Measurements from ENCODE around the gene TRIM52. TPM values are rescaled to one million over a fixed set of nuclear protein-coding genes. Genes with fewer than 3 reads are reported as not detected.

TRIM52 gene
- total RNA-seq, 2 donors from 2014 or later: 5.3 to 5.9 TPM

GRCh38 chr5:181243018-181243563 lies 17.9 kb downstream of the TRIM52 start:
- Mint-ChIP-seq H3K4me1 (peaks cover 28% of the 10 kb centered on the region), H3K9me3 (no peaks in the 10 kb centered on the region), H3K27me3 (ENCODE audit: insufficient read depth) (no peaks in the 10 kb centered on the region), H3K36me3 (ENCODE audit: low read depth) (peaks cover 57% of the 10 kb centered on the region), H3K27ac (peak overlapping the region; percentile 99), H3K4me3 (peak overlapping the region; percentile 100)
- Histone ChIP-seq H3K9ac (ENCODE audit: extremely low read depth, low read length, poor library complexity, severe bottlenecking) (peak overlapping the region; percentile 99), H3K36me3 (ENCODE audit: control insufficient read depth, insufficient read depth, low read length) (peaks cover 45% of the 10 kb centered on the region), H3K27ac (ENCODE audit: low read depth, low read length) (peak overlapping the region; percentile 96), H3K27me3 (ENCODE audit: control insufficient read depth, insufficient read depth, low read length, poor library complexity, severe bottlenecking) (no peaks in the 10 kb centered on the region), H3K4me1 (ENCODE audit: control insufficient read depth, insufficient read depth, low read length) (peaks cover 8% of the 10 kb centered on the region), H3K9me3 (ENCODE audit: control insufficient read depth, low read length) (no peaks in the 10 kb centered on the region), H3K4me3 (ENCODE audit: low read length) (peak overlapping the region; percentile 98)
- DNase-seq: no peak
- no peak for TF ChIP-seq CTCF (conservative IDR thresholded peaks at IDR 0.05)
- WGBS, 2 experiments (ENCODE audit: insufficient coverage in 1 of 2, insufficient read length in 1 of 2): 0% methylated on average over 11 to 25 of the region's 25 CpGs

GRCh38 chr5:181242031-181242451 lies 18.9 kb downstream of the TRIM52 start:
- Histone ChIP-seq H3K4me3 (ENCODE audit: low read length) (peak overlapping the region; percentile 98), H3K9ac (ENCODE audit: extremely low read depth, low read length, poor library complexity, severe bottlenecking) (peak overlapping the region; percentile 99), H3K27me3 (ENCODE audit: control insufficient read depth, insufficient read depth, low read length, poor library complexity, severe bottlenecking) (no peaks in the 10 kb centered on the region), H3K36me3 (ENCODE audit: control insufficient read depth, insufficient read depth, low read length) (peaks cover 56% of the 10 kb centered on the region), H3K4me1 (ENCODE audit: control insufficient read depth, insufficient read depth, low read length) (peaks cover 8% of the 10 kb centered on the region), H3K9me3 (ENCODE audit: control insufficient read depth, low read length) (no peaks in the 10 kb centered on the region), H3K27ac (ENCODE audit: low read depth, low read length) (peak overlapping the region; percentile 13)
- no peak for TF ChIP-seq CTCF (conservative IDR thresholded peaks at IDR 0.05)
- 59 to 63% methylated on average over 5 to 6 of the region's 6 CpGs for WGBS, 2 experiments (ENCODE audit: insufficient coverage in 1 of 2, insufficient read length in 1 of 2)
- peaks cover 65% of the 10 kb centered on the region for H3K36me3 Mint-ChIP-seq (ENCODE audit: low read depth)
- peak overlapping the region; percentile 99 for H3K27ac Mint-ChIP-seq
- no peaks in the 10 kb centered on the region for H3K9me3 Mint-ChIP-seq
- H3K27me3 Mint-ChIP-seq (ENCODE audit: insufficient read depth): no peaks in the 10 kb centered on the region
- peak overlapping the region; percentile 100 for H3K4me3 Mint-ChIP-seq
- no peak for DNase-seq
- peaks cover 24% of the 10 kb centered on the region for H3K4me1 Mint-ChIP-seq

- no peaks in the 10 kb centered on the region for H3K9me3 ChIP-seq (ENCODE audit: control insufficient read depth, low read length)
- no peak for DNase-seq
- H3K27ac ChIP-seq (ENCODE audit: low read depth, low read length): no peak overlapping the region
- H3K4me3 Mint-ChIP-seq: peak overlapping the region; percentile 100
- H3K27ac Mint-ChIP-seq: peak overlapping the region; percentile 99
- H3K9me3 Mint-ChIP-seq: no peaks in the 10 kb centered on the region
- H3K36me3 ChIP-seq (ENCODE audit: control insufficient read depth, insufficient read depth, low read length): peaks cover 61% of the 10 kb centered on the region
- H3K9ac ChIP-seq (ENCODE audit: extremely low read depth, low read length, poor library complexity, severe bottlenecking): peak overlapping the region; percentile 99
- 80 to 90% methylated on average over 2 to 6 of the region's 6 CpGs for WGBS, 2 experiments (ENCODE audit: insufficient coverage in 1 of 2, insufficient read length in 1 of 2)
- peak overlapping the region; percentile 98 for H3K4me3 ChIP-seq (ENCODE audit: low read length)
- TF ChIP-seq CTCF (conservative IDR thresholded peaks at IDR 0.05): no peak
- no peaks in the 10 kb centered on the region for H3K27me3 ChIP-seq (ENCODE audit: control insufficient read depth, insufficient read depth, low read length, poor library complexity, severe bottlenecking)
- peaks cover 71% of the 10 kb centered on the region for H3K36me3 Mint-ChIP-seq (ENCODE audit: low read depth)
- H3K4me1 Mint-ChIP-seq: peaks cover 24% of the 10 kb centered on the region
- peaks cover 8% of the 10 kb centered on the region for H3K4me1 ChIP-seq (ENCODE audit: control insufficient read depth, insufficient read depth, low read length)
- H3K27me3 Mint-ChIP-seq (ENCODE audit: insufficient read depth): no peaks in the 10 kb centered on the region
Observed at GRCh38 chr5:181241393-181241975, 19.5 kb downstream of the TRIM52 start.
